ENCODE results near the gene TRIM29.
"Not testable (repeated sequence)": the region's sequence is repeated elsewhere in the genome, so short reads cannot be mapped to it uniquely, and the experiment has no call there.

TRIM29 gene, protein sequence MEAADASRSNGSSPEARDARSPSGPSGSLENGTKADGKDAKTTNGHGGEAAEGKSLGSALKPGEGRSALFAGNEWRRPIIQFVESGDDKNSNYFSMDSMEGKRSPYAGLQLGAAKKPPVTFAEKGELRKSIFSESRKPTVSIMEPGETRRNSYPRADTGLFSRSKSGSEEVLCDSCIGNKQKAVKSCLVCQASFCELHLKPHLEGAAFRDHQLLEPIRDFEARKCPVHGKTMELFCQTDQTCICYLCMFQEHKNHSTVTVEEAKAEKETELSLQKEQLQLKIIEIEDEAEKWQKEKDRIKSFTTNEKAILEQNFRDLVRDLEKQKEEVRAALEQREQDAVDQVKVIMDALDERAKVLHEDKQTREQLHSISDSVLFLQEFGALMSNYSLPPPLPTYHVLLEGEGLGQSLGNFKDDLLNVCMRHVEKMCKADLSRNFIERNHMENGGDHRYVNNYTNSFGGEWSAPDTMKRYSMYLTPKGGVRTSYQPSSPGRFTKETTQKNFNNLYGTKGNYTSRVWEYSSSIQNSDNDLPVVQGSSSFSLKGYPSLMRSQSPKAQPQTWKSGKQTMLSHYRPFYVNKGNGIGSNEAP

DNA sequence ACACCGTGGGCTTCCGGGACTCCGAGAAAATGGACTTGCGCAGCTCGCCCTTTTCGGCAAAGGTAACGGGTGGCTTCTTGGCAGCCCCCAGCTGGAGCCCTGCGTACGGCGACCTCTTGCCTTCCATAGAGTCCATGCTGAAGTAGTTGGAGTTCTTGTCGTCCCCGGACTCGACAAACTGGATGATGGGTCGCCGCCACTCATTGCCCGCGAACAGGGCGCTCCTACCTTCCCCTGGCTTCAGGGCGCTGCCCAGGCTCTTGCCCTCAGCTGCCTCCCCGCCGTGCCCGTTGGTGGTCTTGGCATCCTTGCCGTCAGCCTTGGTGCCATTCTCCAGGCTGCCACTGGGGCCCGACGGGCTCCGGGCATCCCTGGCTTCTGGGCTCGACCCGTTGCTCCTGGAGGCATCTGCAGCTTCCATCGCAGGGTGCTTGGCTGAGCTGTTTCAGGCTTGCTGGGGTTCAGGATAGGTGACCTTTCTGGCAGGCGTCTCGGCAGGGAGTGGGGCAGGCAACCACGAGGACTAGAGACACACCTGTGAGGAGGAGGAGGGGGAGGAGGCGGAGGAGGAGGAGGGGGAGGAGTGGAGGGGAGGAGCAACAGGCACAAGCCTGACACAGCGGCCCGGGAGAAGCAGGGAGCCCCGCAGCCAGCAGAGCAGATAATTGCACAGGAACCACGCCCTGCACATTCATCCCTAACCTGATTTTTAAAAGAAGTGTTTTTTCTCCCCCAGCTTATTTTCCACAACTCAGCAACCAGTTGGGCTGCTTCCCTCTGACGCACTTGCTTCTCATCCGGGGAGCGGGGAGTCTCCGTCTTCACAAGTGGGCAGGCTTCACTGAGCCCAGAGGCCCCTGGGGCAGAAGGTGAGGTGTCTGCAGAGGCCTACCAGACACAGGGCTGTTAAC lies at the start of gene TRIM29:
TRIM29 (minus strand) TSS at position 503 of the 911 bp plus-strand sequence; CDS start at position 421, 82 bp downstream.
- no peak for DNase-seq

DNA sequence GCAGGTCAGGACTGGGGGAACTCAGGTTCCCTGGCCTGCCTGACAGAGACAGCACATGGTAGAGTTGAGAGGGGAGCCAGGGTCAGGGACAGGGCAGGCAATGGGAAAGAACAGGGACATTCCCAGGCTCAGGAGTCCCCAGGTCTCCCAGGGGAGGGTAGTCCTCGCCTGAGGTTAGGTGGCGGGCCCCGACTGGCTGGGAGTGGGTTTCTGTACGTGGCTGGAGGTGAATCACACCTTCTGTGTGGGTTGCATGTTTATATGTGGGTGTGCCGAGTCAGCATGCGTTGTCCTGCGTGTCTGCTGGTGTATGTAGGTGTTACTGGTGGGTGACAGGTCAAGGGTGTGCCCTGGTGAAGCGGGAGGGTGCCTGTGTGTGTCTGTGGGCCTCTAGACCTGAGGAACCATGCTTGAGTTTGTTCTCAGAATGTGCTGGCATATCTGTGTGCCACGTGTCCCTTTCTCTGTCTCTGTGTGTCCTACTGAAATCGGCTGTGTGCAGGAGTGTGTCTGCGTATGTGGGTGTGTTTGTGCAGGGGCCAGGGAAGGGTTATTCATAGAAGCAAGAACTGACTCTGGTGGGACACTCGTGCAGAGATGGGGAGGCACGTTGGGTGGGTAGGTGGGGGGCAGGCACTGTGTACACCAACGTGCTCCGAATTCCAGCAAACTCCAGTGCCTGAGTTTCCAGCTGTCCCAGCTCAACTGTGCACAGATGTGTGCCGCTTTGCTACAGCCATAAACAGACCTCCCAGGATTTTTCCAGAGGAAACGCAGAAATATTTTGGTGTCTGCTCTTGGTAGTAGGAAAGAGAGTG lies 49.1 kb upstream of the TRIM29 start:
- peak; percentile 27 for DNase-seq

- no peak for DNase-seq
Observed at GRCh38 chr11:120186456-120186773, 48.5 kb upstream of the TRIM29 start.

GRCh38 chr11:120185706-120186455 lies 48.0 kb upstream of the TRIM29 start:
- no peak for DNase-seq

DNA sequence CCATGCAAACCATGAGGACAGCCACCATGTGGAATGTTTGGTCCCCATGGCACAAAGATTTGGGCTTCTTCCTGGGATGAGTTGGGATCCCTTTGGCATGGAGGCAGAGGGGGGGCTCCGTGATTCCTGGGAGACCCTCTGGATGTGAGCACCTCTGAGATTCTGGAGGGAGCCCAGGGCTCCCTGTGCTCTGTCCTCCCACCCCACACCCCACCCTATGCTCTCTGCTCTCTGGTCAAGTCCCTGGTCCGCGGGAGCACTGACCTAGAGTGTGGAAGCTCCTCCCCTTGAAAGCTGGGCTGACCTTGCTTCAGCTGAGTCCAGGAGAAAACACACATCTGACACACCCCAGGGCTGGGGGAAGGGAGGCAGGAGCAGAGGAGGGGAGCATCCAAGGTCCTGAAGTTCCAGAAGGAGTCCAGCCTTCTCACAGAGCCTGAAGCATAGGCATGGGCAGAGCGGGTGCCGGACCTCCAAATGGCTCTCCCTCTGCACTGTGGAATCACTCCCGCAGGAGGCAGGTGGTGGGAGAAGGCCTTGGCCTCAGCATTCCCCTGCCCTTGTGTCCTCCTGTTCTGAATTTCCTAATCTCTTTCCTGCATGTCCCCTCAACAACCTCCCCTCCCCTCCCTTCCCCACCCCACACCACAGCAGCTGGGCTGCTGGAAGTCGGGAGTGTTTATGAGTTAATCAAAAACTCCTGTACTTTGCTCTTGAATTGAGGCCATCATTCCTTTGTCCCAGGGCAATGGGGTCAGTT lies 47.2 kb upstream of the TRIM29 start:
- DNase-seq = no peak

- no peak for DNase-seq
Observed at GRCh38 chr11:120184371-120184945, 46.5 kb upstream of the TRIM29 start.

DNA sequence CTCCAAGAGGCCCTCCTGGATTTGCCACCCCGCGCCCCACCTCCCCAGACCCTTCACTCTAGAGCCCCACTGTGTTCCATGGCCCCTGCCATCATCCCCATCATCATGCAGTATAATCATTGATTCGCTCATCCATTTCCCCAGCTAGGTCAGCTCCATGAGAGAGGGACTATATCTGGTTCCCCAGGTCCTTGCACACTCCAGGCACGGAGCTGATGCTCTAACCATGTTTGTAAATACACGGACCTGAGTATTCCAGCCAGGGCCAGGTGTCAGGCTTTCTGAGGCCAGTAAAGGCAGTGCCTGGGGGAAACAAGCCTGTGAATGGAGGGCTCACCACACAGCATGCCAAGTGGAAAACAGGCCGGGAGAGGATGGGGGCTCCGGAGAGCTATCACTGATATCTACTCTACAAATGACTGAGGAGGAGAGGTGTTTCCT lies 45.8 kb upstream of the TRIM29 start:
- no peak for DNase-seq

- DNase-seq = no peak
Observed at GRCh38 chr11:120182790-120183491, 45.0 kb upstream of the TRIM29 start.

DNA sequence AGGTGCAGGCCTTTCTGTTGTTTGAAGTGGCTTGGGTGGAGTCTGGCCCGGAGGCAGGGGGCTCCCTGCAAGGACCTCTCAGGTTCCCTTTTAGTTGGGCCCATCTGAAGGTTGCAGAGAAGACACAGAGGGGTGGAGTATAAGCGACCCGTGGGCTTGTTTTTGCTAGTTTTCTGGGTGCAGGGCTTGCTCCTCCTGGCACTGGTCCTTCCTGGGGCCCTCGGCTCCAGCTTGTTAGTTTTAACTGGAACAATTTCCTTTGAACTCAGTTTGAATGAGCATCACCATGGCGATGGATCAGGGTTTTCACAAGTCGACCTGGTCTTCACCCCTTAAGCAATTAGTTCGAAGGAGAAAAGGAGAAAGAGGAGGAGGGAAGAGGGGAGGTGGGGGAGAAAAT lies 44.5 kb upstream of the TRIM29 start:
- no peak for DNase-seq

GRCh38 chr11:120181376-120181975 lies 43.6 kb upstream of the TRIM29 start:
- no peak for DNase-seq

- no peak for DNase-seq
Observed at GRCh38 chr11:120180551-120181232, 42.8 kb upstream of the TRIM29 start.

- not testable (repeated sequence) for DNase-seq
Observed at GRCh38 chr11:120180063-120180462, 42.1 kb upstream of the TRIM29 start.

DNA sequence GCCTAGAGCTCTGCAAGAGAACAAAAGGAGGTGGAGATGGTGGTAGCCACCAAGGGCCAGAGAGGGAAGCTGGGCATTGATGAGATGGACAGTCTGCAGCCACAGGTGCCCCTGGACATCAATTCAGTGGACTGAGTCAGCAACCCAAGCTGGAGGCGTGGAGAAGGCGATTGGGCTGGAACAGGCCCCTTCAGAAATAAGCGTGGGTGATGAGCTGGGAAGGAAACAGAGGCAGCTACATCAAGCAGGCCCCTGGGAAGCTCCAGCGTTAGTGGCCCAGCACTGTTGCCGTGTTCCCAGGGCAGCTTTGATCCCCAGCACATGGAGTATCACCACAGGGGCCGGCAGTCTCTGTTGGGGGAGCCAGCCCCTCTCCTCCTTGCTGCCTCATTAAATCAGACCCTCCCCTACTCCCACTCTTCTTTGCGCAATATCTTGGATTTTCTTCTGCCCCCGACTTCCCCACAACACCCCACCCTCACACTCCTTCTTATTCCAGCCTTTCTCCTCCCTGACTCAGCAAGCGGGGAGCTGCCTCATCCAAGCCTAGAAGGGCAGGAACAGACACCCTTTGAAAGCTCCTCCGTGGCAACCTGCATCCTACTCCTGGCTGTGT lies 41.3 kb upstream of the TRIM29 start:
- no peak for DNase-seq

DNA sequence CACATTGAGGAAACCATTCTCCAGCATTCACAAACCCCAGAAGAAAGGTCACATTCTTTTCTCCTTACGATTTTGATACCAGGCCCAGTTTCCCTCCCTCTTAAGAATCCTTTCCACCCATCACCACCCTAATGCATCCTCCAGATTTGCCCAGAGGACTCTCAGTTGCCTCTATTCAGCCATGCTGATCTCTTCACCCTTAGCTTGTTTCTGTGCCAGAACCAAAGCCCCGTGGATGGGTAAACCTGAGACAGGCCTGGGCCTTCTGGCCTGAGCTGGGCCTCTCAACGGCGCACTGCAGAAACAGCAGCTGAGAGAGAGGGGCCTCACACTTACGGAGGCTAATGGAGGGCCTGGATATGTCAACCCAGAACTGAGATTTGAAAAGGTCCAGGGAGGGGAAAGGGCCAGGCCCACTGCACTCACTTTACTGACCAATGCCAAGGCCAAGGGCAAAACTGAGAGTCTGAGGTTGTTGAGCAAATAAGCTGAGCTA lies 40.7 kb upstream of the TRIM29 start:
- no peak for DNase-seq

DNA sequence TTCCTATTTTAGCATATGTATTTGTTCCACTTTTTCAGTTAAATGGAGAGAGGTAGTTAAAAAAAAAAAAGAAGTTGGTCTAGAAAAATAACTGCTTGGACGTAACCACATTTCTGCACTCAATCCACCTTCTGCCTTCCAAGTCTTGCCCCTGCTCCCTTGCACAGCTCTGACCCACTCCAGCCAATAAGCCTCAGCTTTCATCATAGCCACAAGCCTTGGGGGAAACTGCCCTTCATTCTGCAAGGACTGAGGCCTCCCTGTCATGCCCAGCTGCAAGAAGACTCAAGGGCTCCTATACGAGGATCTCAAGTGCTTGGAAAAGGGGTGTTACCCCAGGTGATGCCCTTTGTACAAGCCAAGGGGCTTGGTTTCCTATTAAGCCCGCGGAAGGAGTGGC lies 37.0 kb upstream of the TRIM29 start:
- DNase-seq = no peak

DNA sequence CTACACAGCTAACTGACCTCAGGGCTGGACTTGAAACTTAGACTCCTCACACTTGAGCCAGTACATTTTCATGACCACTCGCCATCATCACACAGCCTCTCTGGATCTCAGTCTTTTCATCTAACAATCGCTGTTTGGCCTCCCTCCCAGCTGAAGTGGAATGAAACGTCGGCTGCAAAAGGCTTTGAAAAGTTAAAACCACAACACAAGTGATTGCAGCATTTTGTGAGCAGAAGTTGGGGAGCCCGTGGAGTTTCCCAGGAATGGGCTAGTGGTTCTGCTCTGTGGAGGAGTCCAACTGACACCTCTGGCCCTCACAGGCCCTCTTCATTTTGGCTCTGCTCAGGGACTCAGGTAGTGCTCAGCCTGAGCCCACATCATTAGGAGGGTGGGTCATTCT lies 35.9 kb upstream of the TRIM29 start:
- no peak for DNase-seq

- no peak for DNase-seq
Observed at GRCh38 chr11:120173019-120173705, 35.2 kb upstream of the TRIM29 start.

All from activated CD4-positive, alpha-beta T cell treated with anti-CD3 and anti-CD28 coated beads for 48 hours (primary cell).